Measurements from ENCODE around the gene PDE8B. TPM values are rescaled to one million over a fixed set of nuclear protein-coding genes. Genes with fewer than 3 reads are reported as not detected.

The PDE8B gene
- total RNA-seq, 1 experiment from 2014 or later: 0.54 TPM

DNA sequence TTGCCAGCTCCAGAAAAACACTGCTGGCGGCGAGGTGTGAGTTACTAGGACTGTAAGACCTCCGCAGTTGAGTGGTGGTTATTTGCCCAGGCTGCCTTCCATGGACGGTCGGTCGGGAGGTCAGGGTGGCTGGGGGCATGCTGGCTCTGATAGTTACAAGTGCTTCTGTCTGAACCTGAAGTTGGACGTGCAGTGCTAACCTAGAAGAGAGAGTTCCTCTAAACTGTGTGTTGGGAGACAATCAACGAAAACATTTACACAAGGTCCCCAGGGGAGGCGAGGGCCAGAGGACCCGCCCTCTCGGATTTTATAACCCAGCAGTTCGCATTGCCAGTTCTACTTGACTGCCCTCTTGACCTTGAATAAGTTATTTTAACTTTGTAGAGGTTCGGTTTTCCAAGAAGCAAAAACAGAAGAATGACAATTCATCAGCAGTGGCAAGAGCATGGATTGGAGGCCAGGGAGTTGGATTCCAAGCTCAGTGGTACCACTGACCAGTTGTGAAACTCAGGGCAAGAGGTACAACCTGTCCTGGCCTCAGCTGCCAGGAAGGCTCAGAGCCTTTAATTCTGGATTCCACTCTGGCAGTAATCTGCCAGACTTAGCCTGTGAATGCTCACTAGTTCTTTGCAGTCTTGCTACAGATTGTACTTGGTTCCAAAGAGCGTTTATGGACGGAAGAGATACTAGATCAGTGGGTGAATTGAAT, 28.7 kb upstream of the PDE8B start:
- intact Hi-C loops (cut with micrococcal nuclease; ENCODE audit: unreplicated experiment): no loop called here
- no peak overlapping the region for H3K4me3 Mint-ChIP-seq (ENCODE audit: low read depth, unreplicated experiment)
- peaks cover 7% of the 10 kb centered on the region for H3K4me1 Mint-ChIP-seq (ENCODE audit: low read depth, unreplicated experiment)
- no peaks in the 10 kb centered on the region for H3K36me3 Mint-ChIP-seq (ENCODE audit: insufficient read depth, unreplicated experiment)
- no peak overlapping the region for H3K27ac Mint-ChIP-seq (ENCODE audit: unreplicated experiment)
- H3K27me3 Mint-ChIP-seq (ENCODE audit: unreplicated experiment): peaks cover 16% of the 10 kb centered on the region
- H3K9me3 Mint-ChIP-seq (ENCODE audit: low read depth, unreplicated experiment): no peaks in the 10 kb centered on the region
- TF ChIP-seq, protein P1, sequence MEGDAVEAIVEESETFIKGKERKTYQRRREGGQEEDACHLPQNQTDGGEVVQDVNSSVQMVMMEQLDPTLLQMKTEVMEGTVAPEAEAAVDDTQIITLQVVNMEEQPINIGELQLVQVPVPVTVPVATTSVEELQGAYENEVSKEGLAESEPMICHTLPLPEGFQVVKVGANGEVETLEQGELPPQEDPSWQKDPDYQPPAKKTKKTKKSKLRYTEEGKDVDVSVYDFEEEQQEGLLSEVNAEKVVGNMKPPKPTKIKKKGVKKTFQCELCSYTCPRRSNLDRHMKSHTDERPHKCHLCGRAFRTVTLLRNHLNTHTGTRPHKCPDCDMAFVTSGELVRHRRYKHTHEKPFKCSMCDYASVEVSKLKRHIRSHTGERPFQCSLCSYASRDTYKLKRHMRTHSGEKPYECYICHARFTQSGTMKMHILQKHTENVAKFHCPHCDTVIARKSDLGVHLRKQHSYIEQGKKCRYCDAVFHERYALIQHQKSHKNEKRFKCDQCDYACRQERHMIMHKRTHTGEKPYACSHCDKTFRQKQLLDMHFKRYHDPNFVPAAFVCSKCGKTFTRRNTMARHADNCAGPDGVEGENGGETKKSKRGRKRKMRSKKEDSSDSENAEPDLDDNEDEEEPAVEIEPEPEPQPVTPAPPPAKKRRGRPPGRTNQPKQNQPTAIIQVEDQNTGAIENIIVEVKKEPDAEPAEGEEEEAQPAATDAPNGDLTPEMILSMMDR (IDR thresholded peaks at IDR 0.05; ENCODE audit: unreplicated experiment): no peak
- CTCF ChIA-PET: interaction anchor here (0.7 kb wide), 1 partner anchor 14 kb away, joined by 3 read pairs; no protein-coding TSS in a partner anchor
- BruUV-seq (replicated peaks): no TSS peak
- no peak for DNase-seq

DNA sequence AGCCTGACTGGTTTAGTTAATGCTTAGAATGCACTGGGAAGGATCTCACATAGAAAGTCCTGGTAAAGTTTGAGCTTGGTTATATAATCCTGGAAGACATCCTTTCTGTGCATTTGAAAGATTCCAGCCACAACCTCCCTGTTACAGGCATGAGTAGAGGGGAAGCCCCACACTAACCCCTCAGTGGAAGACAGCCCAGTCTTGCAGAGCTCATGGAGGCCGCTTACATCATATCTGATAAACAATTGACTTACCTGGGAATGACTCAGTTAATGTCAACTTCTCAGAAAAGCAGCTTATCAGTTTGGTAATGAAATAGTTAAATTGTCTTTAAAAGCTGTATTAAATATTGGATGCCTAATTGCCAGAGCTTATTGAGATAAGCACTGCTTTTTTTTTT, 28.1 kb upstream of the PDE8B start:
- DNase-seq: no peak
- CTCF ChIA-PET: interaction anchor here (0.6 to 0.7 kb wide), 2 partner anchors 14 to 175 kb away, joined by 3 read pairs; no protein-coding TSS in a partner anchor
- intact Hi-C loops (cut with micrococcal nuclease; ENCODE audit: unreplicated experiment): no loop called here
- Mint-ChIP-seq H3K4me3 (ENCODE audit: low read depth, unreplicated experiment) (no peak overlapping the region), H3K4me1 (ENCODE audit: low read depth, unreplicated experiment) (peaks cover 13% of the 10 kb centered on the region), H3K27ac (ENCODE audit: unreplicated experiment) (no peak overlapping the region), H3K9me3 (ENCODE audit: low read depth, unreplicated experiment) (no peaks in the 10 kb centered on the region), H3K36me3 (ENCODE audit: insufficient read depth, unreplicated experiment) (no peaks in the 10 kb centered on the region), H3K27me3 (ENCODE audit: unreplicated experiment) (peaks cover 16% of the 10 kb centered on the region)
- TF ChIP-seq, protein P1 (IDR thresholded peaks at IDR 0.05; ENCODE audit: unreplicated experiment): no peak
- BruUV-seq (replicated peaks): no TSS peak

DNA sequence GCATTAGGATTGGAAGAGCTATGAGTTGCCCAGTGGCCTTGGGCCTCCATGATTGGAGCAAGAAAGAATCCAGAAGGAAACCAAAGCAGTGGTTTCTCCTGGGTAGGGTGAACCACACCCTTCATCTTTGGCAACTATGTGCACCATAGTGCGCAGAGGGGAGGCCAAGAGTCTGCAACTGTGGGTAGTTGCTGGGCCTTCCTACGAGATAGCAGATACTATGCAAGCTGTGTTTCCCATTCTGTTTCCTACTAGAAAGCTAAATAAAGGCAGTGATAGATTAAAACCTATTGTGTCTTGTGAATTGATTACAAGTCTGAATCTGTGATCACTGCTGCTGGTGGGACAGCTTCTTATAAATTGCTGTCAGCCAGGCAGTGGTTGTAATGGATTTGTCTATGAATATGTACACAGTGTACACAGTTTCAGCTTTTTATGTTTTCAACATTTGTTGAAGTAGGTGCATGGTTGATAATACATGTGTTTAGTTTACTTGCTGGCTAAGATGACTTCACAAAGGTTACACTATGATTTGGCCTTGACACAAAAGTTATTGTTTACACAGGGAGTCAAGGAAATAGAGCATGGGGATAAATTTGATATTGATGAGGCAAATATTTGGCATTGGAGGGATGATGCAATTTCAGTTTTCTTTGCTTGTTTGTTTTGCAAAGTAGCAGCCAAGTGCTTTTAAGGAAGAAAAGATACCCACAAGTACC, 23.7 kb upstream of the PDE8B start:
- no peak overlapping the region for H3K4me3 Mint-ChIP-seq (ENCODE audit: low read depth, unreplicated experiment)
- no peaks in the 10 kb centered on the region for H3K9me3 Mint-ChIP-seq (ENCODE audit: low read depth, unreplicated experiment)
- TF ChIP-seq, protein P1 (IDR thresholded peaks at IDR 0.05; ENCODE audit: unreplicated experiment): no peak
- intact Hi-C loops (cut with micrococcal nuclease; ENCODE audit: unreplicated experiment): no loop called here
- H3K36me3 Mint-ChIP-seq (ENCODE audit: insufficient read depth, unreplicated experiment): no peaks in the 10 kb centered on the region
- DNase-seq: no peak
- no peak overlapping the region for H3K27ac Mint-ChIP-seq (ENCODE audit: unreplicated experiment)
- H3K4me1 Mint-ChIP-seq (ENCODE audit: low read depth, unreplicated experiment): peaks cover 33% of the 10 kb centered on the region
- no TSS peak for BruUV-seq (replicated peaks)
- CTCF ChIA-PET: no interaction called here
- peaks cover 17% of the 10 kb centered on the region for H3K27me3 Mint-ChIP-seq (ENCODE audit: unreplicated experiment)

DNA sequence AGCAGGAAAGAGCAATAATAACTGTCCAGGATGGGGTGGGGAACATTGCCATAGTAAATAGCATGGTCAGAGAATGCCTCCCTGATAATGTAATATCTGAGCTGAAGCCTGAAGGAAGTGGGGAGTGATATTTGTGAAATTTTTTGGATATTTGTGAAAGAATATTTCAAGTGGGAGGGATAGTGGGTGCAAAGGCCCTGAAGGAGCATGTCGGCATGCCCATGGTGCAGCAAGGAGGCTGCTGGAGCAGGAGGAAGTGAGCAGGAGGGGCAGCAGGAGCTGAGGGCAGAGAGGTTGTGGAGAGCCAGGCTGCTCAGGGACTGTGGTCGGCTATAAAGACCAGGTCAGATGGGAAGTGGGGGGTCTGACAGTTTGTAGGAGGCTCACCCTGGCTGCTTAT, 21.1 kb upstream of the PDE8B start:
- TF ChIP-seq, protein P1 (IDR thresholded peaks at IDR 0.05; ENCODE audit: unreplicated experiment): no peak
- CTCF ChIA-PET: no interaction called here
- intact Hi-C loops (cut with micrococcal nuclease; ENCODE audit: unreplicated experiment): no loop called here
- no peak overlapping the region for H3K4me3 Mint-ChIP-seq (ENCODE audit: low read depth, unreplicated experiment)
- peaks cover 15% of the 10 kb centered on the region for H3K27me3 Mint-ChIP-seq (ENCODE audit: unreplicated experiment)
- peaks cover under 1% of the 10 kb centered on the region for H3K9me3 Mint-ChIP-seq (ENCODE audit: low read depth, unreplicated experiment)
- peaks cover 33% of the 10 kb centered on the region for H3K4me1 Mint-ChIP-seq (ENCODE audit: low read depth, unreplicated experiment)
- DNase-seq: no peak
- no peak overlapping the region for H3K27ac Mint-ChIP-seq (ENCODE audit: unreplicated experiment)
- BruUV-seq (replicated peaks): no TSS peak
- no peaks in the 10 kb centered on the region for H3K36me3 Mint-ChIP-seq (ENCODE audit: insufficient read depth, unreplicated experiment)
